ENCODE results near the gene CEACAM1. TPM values are rescaled to one million over a fixed set of nuclear protein-coding genes. Genes with fewer than 3 reads are reported as not detected.
"Not testable (repeated sequence)": the region's sequence is repeated elsewhere in the genome, so short reads cannot be mapped to it uniquely, and the experiment has no call there.

CEACAM1 gene
- total RNA-seq, 4 donors from 2014 or later = 2.4 to 36.9 (median 23.0) TPM

- TF ChIP-seq CTCF (IDR thresholded peaks at IDR 0.05) = no peak
- DNase-seq (ENCODE audit: low spot score) = no peak
- no peak for ATAC-seq (ENCODE audit: low FRiP score)
Measured at GRCh38 chr19:42555317-42555716, 27.0 kb upstream of the CEACAM1 start.

GRCh38 chr19:42554046-42554575 lies 25.8 kb upstream of the CEACAM1 start:
- no peak for TF ChIP-seq CTCF (IDR thresholded peaks at IDR 0.05)
- DNase-seq (ENCODE audit: low spot score) (no peak), ATAC-seq (ENCODE audit: low FRiP score) (no peak)

- no peak for TF ChIP-seq CTCF (IDR thresholded peaks at IDR 0.05)
- ATAC-seq (ENCODE audit: low FRiP score) (no peak), DNase-seq (ENCODE audit: low spot score) (no peak)
Measured at GRCh38 chr19:42553292-42554045, 25.2 kb upstream of the CEACAM1 start.

- ATAC-seq (ENCODE audit: low FRiP score) (no peak), DNase-seq (ENCODE audit: low spot score) (no peak)
- TF ChIP-seq CTCF (IDR thresholded peaks at IDR 0.05) = no peak
Measured at GRCh38 chr19:42552086-42553065, 24.1 kb upstream of the CEACAM1 start.

GRCh38 chr19:42550521-42550920 lies 22.2 kb upstream of the CEACAM1 start:
- DNase-seq (ENCODE audit: low spot score) = not testable (repeated sequence)

GRCh38 chr19:42549067-42549466 lies 20.8 kb upstream of the CEACAM1 start:
- ATAC-seq (ENCODE audit: low FRiP score); DNase-seq (ENCODE audit: low spot score): not testable (repeated sequence)

More at GRCh38 chr19:42550521-42550920, 22.2 kb upstream of the CEACAM1 start:
- not testable (repeated sequence) for ATAC-seq (ENCODE audit: low FRiP score)

- no peak for ATAC-seq (ENCODE audit: low FRiP score)
Measured at GRCh38 chr19:42548552-42548951, 20.3 kb upstream of the CEACAM1 start.

More at GRCh38 chr19:42548552-42548951, 20.3 kb upstream of the CEACAM1 start:
- TF ChIP-seq CTCF (IDR thresholded peaks at IDR 0.05) = no peak
- no peak for DNase-seq (ENCODE audit: low spot score)

Measured in omental fat pad (tissue), 4 donors.